K562 (cell line): Measurements from ENCODE around the gene WDCP. TPM values are rescaled to one million over a fixed set of nuclear protein-coding genes. Genes with fewer than 3 reads are reported as not detected.
A peak's percentile ranks its signal among the peaks of the same experiment; 100 is the strongest.

Experiments
- RBM22 ChIP-seq: fragments of 200-400 bp; formaldehyde crosslinking; IDR thresholded peaks from 2 replicates; pipeline ENCODE4 v1.6.1; 2018; ENCODE audit warnings: low read length, low read depth; ENCODE audit not compliant: poor library complexity, severe bottlenecking
- polyA plus RNA-seq, 8 experiments: library from polyadenylated mRNA; depleted of rRNA in 4 of 8; stranded (reverse) in 5 of 8; unstranded in 3 of 8; fragments of >200 nt; fragmentation: Nextera tagmentation in 2 of 8; fragmentation: Illumina TruSeq in 1 of 8; extraction: Ambion mirVana in 2 of 8; extraction: Trizol in 1 of 8; gene quantifications; 2 replicates each; pipeline versions ENCODE4 v1.2.1 to v1.2.3, GENCODE V29; 2011 to 2014; ENCODE audit warnings: inconsistent platforms in 1 of 8, missing spikeins in 1 of 8
- total RNA-seq, 7 experiments: library from RNA; depleted of rRNA in 6 of 7; stranded (reverse); fragments of >200 nt in 6 of 7; fragmentation: Illumina TruSeq in 2 of 7; extraction: Trizol in 2 of 7; gene quantifications; 2 replicates each; pipeline versions ENCODE4 v1.2.1 to v1.2.3, GENCODE V29; 2011 to 2021; ENCODE audit warnings: low replicate concordance in 1 of 7
- TF ChIP-seq, protein P1 (sequence below): fragments of 250-450 bp; sonication (Bioruptor Pico); IDR thresholded peaks from 2 replicates; pipeline ENCODE4 v1.4.0; 2020; ENCODE audit warnings: mild to moderate bottlenecking
- TF ChIP-seq, protein P2 (sequence below): fragments of 450-650 bp; formaldehyde crosslinking; IDR thresholded peaks from 2 replicates; pipeline ENCODE4 v1.4.0; 2020; ENCODE audit warnings: mild to moderate bottlenecking, mixed read lengths
- TF ChIP-seq, protein P3 (sequence below), 2 experiments: fragments of 450-650 bp; IDR thresholded peaks; 2 replicates each; pipeline ENCODE4 v1.6.1; 2016; ENCODE audit warnings: mild to moderate bottlenecking in 2 of 2, borderline replicate concordance in 1 of 2, low read depth in 1 of 2, moderate library complexity in 1 of 2
- TF ChIP-seq, protein P4 (sequence below): fragments of 450-650 bp; IDR thresholded peaks from 2 replicates; pipeline ENCODE4 v1.6.1; 2016; ENCODE audit warnings: low read depth

The WDCP gene
- total and polyA plus RNA-seq, 9 of the 15 experiments (the other 6 are each of a cell fraction or from before 2014, with no cell fraction given), result 10.1 to 41.4 (median 21.8) TPM

DNA sequence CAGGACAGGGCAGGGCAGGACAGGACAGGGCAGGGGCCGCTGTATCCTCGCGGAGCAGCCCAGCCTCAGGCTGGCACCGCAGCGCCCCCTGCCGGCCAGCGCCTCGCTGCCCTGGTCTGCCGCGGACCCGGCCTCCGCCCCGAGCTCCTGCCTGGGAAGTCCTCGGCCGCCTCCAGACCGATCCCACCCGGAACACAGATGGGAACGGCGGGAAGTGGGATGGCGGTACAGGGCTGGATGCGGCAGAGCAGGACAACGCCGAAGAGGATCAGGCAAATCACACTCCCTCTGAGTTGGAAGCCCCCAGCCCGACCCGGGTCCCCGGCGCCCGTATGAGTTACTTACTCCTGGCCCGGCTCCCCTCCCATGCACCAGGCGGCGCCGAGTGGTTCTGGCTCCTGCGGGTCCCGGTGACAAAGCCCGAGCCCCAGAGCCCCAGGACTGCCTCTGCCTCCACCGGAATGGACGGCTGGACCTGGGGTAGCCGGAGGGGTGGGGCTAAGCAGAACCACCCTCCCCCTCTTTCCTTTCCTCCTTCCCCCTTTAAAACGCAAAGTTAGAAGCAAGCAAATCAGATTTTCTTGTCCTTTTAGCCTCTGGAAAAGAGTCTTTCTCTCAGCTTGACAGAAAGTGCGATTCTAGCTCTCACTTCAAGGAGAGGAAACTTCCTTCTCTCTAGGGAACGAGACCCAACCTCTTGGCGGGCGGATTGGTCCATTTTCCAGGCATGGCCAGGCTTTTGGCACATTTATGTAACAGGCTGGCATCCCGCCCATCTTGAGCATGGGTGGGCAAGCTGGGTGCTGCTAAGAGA lies 37.4 kb upstream of the WDCP start, which contains the start of gene TP53I3 (continued):
- TF ChIP-seq, protein P1, sequence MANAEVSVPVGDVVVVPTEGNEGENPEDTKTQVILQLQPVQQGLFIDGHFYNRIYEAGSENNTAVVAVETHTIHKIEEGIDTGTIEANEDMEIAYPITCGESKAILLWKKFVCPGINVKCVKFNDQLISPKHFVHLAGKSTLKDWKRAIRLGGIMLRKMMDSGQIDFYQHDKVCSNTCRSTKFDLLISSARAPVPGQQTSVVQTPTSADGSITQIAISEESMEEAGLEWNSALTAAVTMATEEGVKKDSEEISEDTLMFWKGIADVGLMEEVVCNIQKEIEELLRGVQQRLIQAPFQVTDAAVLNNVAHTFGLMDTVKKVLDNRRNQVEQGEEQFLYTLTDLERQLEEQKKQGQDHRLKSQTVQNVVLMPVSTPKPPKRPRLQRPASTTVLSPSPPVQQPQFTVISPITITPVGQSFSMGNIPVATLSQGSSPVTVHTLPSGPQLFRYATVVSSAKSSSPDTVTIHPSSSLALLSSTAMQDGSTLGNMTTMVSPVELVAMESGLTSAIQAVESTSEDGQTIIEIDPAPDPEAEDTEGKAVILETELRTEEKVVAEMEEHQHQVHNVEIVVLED (CRISPR knock-in tag), result no peak; the same call in 1 of the 2 replicates
- peak; percentile 52 for TF ChIP-seq RBM22
- TF ChIP-seq, protein P2, sequence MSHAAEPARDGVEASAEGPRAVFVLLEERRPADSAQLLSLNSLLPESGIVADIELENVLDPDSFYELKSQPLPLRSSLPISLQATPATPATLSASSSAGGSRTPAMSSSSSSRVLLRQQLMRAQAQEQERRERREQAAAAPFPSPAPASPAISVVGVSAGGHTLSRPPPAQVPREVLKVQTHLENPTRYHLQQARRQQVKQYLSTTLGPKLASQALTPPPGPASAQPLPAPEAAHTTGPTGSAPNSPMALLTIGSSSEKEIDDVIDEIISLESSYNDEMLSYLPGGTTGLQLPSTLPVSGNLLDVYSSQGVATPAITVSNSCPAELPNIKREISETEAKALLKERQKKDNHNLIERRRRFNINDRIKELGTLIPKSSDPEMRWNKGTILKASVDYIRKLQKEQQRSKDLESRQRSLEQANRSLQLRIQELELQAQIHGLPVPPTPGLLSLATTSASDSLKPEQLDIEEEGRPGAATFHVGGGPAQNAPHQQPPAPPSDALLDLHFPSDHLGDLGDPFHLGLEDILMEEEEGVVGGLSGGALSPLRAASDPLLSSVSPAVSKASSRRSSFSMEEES, result no peak
- TF ChIP-seq, protein P3, sequence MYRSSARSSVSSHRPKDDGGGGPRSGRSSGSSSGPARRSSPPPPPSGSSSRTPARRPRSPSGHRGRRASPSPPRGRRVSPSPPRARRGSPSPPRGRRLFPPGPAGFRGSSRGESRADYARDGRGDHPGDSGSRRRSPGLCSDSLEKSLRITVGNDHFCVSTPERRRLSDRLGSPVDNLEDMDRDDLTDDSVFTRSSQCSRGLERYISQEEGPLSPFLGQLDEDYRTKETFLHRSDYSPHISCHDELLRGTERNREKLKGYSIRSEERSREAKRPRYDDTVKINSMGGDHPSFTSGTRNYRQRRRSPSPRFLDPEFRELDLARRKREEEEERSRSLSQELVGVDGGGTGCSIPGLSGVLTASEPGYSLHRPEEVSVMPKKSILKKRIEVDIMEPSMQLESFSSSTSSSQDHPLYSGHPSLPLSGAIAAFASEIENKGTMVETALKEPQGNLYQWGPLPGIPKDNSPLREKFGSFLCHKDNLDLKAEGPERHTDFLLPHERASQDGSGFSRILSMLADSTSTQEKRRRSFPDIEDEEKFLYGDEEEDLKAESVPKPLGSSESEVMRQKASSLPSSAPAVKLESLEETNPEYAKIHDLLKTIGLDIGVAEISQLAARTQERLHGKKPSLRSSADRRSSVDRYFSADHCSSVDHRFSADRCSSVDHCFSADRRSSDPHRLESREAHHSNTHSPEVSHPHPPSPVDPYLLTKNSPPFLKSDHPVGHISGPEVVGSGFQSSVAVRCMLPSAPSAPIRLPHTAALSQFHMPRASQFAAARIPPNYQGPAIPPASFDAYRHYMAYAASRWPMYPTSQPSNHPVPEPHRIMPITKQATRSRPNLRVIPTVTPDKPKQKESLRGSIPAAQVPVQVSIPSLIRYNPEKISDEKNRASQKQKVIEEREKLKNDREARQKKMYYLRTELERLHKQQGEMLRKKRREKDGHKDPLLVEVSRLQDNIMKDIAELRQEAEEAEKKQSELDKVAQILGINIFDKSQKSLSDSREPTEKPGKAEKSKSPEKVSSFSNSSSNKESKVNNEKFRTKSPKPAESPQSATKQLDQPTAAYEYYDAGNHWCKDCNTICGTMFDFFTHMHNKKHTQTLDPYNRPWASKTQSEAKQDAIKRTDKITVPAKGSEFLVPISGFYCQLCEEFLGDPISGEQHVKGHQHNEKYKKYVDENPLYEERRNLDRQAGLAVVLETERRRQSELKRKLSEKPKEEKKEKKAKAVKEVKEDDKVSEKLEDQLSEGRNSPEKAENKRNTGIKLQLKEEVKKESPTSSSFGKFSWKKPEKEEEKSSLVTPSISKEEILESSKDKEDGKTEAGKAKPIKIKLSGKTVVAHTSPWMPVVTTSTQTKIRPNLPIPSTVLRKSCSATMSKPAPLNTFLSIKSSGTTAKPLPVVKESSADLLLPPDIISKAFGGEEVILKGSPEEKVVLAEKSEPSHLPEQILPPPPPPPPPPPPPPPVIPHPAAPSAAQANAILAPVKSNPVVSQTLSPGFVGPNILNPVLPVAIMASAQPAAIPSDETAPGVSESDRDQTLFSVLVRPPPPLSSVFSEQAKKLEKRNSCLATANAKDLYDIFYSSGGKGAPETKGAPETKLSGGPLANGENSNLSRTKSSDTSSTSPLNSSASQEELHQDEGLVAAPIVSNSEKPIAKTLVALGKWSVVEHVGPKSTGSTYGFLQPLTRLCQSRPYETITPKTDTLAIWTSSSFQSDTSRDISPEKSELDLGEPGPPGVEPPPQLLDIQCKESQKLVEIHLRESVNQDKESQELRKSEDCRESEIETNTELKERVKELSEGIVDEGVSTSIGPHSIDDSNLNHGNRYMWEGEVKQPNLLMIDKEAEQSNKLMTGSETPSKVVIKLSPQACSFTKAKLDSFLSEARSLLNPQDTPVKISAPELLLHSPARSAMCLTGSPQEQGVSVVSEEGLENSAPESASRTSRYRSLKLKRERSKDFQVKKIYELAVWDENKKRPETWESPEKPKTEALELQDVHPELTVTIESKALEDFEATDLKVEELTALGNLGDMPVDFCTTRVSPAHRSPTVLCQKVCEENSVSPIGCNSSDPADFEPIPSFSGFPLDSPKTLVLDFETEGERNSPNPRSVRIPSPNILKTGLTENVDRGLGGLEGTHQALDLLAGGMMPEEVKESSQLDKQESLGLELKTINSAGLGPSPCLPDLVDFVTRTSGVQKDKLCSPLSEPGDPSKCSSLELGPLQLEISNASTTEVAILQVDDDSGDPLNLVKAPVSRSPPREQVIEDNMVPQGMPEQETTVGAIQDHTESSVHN (IDR thresholded peaks at IDR 0.05; ENCODE audit: borderline replicate concordance in 1 of 2, low read depth in 1 of 2), result no peak
- TF ChIP-seq, protein P4, sequence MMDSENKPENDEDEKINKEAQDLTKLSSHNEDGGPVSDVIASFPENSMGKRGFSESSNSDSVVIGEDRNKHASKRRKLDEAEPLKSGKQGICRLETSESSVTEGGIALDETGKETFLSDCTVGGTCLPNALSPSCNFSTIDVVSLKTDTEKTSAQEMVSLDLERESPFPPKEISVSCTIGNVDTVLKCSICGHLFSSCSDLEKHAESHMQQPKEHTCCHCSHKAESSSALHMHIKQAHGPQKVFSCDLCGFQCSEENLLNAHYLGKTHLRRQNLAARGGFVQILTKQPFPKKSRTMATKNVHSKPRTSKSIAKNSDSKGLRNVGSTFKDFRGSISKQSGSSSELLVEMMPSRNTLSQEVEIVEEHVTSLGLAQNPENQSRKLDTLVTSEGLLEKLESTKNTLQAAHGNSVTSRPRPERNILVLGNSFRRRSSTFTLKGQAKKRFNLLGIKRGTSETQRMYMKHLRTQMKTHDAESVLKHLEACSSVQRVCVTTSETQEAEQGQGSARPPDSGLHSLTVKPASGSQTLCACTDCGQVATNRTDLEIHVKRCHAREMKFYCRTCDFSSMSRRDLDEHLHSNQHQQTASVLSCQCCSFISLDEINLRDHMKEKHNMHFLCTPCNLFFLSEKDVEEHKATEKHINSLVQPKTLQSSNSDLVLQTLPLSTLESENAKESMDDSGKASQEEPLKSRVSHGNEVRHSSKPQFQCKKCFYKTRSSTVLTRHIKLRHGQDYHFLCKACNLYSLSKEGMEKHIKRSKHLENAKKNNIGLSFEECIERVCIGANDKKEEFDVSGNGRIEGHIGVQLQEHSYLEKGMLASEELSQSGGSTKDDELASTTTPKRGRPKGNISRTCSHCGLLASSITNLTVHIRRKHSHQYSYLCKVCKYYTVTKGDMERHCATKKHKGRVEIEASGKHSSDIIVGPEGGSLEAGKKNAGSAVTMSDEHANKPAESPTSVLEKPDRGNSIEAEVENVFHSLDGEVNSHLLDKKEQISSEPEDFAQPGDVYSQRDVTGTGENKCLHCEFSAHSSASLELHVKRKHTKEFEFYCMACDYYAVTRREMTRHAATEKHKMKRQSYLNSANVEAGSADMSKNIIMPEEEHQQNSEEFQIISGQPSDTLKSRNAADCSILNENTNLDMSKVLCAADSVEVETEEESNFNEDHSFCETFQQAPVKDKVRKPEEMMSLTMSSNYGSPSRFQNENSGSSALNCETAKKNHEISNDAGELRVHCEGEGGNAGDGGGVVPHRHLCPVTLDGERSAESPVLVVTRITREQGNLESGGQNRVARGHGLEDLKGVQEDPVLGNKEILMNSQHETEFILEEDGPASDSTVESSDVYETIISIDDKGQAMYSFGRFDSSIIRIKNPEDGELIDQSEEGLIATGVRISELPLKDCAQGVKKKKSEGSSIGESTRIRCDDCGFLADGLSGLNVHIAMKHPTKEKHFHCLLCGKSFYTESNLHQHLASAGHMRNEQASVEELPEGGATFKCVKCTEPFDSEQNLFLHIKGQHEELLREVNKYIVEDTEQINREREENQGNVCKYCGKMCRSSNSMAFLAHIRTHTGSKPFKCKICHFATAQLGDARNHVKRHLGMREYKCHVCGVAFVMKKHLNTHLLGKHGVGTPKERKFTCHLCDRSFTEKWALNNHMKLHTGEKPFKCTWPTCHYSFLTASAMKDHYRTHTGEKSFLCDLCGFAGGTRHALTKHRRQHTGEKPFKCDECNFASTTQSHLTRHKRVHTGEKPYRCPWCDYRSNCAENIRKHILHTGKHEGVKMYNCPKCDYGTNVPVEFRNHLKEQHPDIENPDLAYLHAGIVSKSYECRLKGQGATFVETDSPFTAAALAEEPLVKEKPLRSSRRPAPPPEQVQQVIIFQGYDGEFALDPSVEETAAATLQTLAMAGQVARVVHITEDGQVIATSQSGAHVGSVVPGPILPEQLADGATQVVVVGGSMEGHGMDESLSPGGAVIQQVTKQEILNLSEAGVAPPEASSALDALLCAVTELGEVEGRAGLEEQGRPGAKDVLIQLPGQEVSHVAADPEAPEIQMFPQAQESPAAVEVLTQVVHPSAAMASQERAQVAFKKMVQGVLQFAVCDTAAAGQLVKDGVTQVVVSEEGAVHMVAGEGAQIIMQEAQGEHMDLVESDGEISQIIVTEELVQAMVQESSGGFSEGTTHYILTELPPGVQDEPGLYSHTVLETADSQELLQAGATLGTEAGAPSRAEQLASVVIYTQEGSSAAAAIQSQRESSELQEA, result no peak
